Measurements from ENCODE around the gene TCP11L2. TPM values are rescaled to one million over a fixed set of nuclear protein-coding genes. Genes with fewer than 3 reads are reported as not detected.

Gene TCP11L2
- total RNA-seq, 1 donor from 2014 or later = 22.0 TPM

DNA sequence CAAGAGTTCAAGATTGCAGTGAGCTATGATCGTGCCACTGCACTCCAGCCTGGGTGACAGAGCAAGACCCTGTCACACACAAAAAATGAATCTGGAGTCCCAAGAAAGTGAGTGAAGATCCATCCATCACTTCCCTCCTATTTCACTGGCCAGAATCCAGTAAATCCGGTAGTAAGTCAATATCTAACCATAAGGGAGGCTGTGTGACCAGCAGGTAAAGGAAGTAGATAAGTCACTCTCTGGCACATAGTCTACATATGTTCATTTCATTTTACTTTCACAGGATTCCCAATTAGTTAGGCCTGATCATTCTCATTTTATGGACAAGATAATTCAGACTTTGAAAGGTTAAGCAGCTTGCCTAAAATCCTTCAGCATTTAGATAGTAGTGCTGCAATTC, 11.9 kb upstream of the TCP11L2 start:
- H3K79me2 ChIP-seq (ENCODE audit: insufficient read depth, low read length) = no peaks in the 10 kb centered on the region
- H3K36me3 ChIP-seq (ENCODE audit: insufficient read depth, low read length) = no peaks in the 10 kb centered on the region
- H2AFZ ChIP-seq (ENCODE audit: low read depth, low read length) = no peak overlapping the region
- no peaks in the 10 kb centered on the region for H3K36me3 Mint-ChIP-seq (ENCODE audit: low read depth, unreplicated experiment)
- no peak for DNase-seq (ENCODE audit: low read depth)
- no peaks in the 10 kb centered on the region for H4K20me1 ChIP-seq (ENCODE audit: insufficient read depth, low read length)
- H3K27ac Mint-ChIP-seq (ENCODE audit: unreplicated experiment) = no peak overlapping the region
- no peaks in the 10 kb centered on the region for H3K9me3 Mint-ChIP-seq (ENCODE audit: unreplicated experiment)
- H3K27me3 Mint-ChIP-seq (ENCODE audit: low read depth, unreplicated experiment) = no peaks in the 10 kb centered on the region
- no peak overlapping the region for H3K4me3 Mint-ChIP-seq (ENCODE audit: unreplicated experiment)
- no peak overlapping the region for H3K27ac ChIP-seq (ENCODE audit: low read depth, low read length)
- no peak overlapping the region for H3K4me3 ChIP-seq (ENCODE audit: insufficient read depth, low read depth, low read length)
- H3K4me1 ChIP-seq (ENCODE audit: insufficient read depth, low read length) = peaks cover 11% of the 10 kb centered on the region
- H3K9me3 ChIP-seq (ENCODE audit: insufficient read depth, low read depth, low read length) = no peaks in the 10 kb centered on the region
- FAIRE-seq = no peak
- no peak overlapping the region for H3K9ac ChIP-seq (ENCODE audit: low read length)
- H3K4me2 ChIP-seq (ENCODE audit: low read length) = no peak overlapping the region
- no peaks in the 10 kb centered on the region for H3K27me3 ChIP-seq (ENCODE audit: insufficient read depth, low read length)
- TF ChIP-seq, protein P1, sequence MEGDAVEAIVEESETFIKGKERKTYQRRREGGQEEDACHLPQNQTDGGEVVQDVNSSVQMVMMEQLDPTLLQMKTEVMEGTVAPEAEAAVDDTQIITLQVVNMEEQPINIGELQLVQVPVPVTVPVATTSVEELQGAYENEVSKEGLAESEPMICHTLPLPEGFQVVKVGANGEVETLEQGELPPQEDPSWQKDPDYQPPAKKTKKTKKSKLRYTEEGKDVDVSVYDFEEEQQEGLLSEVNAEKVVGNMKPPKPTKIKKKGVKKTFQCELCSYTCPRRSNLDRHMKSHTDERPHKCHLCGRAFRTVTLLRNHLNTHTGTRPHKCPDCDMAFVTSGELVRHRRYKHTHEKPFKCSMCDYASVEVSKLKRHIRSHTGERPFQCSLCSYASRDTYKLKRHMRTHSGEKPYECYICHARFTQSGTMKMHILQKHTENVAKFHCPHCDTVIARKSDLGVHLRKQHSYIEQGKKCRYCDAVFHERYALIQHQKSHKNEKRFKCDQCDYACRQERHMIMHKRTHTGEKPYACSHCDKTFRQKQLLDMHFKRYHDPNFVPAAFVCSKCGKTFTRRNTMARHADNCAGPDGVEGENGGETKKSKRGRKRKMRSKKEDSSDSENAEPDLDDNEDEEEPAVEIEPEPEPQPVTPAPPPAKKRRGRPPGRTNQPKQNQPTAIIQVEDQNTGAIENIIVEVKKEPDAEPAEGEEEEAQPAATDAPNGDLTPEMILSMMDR (IDR thresholded peaks at IDR 0.05; ENCODE audit: insufficient read depth, low read depth, low read length) = no peak
- no peak for TF ChIP-seq EZH2 (IDR thresholded peaks at IDR 0.05; ENCODE audit: insufficient read depth, low read length)
- peaks cover 27% of the 10 kb centered on the region for H3K4me1 Mint-ChIP-seq (ENCODE audit: low read depth, unreplicated experiment)

DNA sequence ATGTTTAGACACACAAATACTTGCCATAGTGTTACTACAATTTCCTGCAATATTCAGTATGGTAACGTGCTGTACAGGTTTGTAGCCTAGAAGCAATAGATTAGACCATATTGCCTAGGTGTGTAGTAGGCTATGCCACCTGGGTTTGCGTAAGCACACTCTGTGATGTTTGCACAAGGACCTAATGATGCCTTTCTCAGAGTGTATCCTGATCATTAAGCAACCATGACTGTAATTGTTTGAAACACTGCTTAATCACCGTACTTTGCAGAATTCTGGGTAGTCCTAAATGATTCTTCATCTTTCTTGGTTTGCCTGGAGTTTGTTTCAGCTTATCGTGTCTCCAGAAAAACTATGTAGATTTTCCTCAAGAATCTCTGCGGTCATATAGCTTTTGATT, 11.2 kb upstream of the TCP11L2 start:
- Histone ChIP-seq H3K79me2 (ENCODE audit: insufficient read depth, low read length) (no peaks in the 10 kb centered on the region), H2AFZ (ENCODE audit: low read depth, low read length) (no peak overlapping the region), H3K36me3 (ENCODE audit: insufficient read depth, low read length) (no peaks in the 10 kb centered on the region), H3K4me1 (ENCODE audit: insufficient read depth, low read length) (peaks cover 16% of the 10 kb centered on the region), H4K20me1 (ENCODE audit: insufficient read depth, low read length) (no peaks in the 10 kb centered on the region), H3K9ac (ENCODE audit: low read length) (no peak overlapping the region), H3K4me3 (ENCODE audit: insufficient read depth, low read depth, low read length) (no peak overlapping the region), H3K4me2 (ENCODE audit: low read length) (no peak overlapping the region), H3K27me3 (ENCODE audit: insufficient read depth, low read length) (no peaks in the 10 kb centered on the region), H3K9me3 (ENCODE audit: insufficient read depth, low read depth, low read length) (no peaks in the 10 kb centered on the region), H3K27ac (ENCODE audit: low read depth, low read length) (no peak overlapping the region)
- Mint-ChIP-seq H3K36me3 (ENCODE audit: low read depth, unreplicated experiment) (no peaks in the 10 kb centered on the region), H3K4me3 (ENCODE audit: unreplicated experiment) (no peak overlapping the region), H3K9me3 (ENCODE audit: unreplicated experiment) (no peaks in the 10 kb centered on the region), H3K4me1 (ENCODE audit: low read depth, unreplicated experiment) (peaks cover 25% of the 10 kb centered on the region), H3K27me3 (ENCODE audit: low read depth, unreplicated experiment) (no peaks in the 10 kb centered on the region), H3K27ac (ENCODE audit: unreplicated experiment) (no peak overlapping the region)
- FAIRE-seq (no peak), DNase-seq (ENCODE audit: low read depth) (no peak)
- TF ChIP-seq, protein P1 (IDR thresholded peaks at IDR 0.05; ENCODE audit: insufficient read depth, low read depth, low read length) = no peak
- TF ChIP-seq EZH2 (IDR thresholded peaks at IDR 0.05; ENCODE audit: insufficient read depth, low read length) = no peak

DNA sequence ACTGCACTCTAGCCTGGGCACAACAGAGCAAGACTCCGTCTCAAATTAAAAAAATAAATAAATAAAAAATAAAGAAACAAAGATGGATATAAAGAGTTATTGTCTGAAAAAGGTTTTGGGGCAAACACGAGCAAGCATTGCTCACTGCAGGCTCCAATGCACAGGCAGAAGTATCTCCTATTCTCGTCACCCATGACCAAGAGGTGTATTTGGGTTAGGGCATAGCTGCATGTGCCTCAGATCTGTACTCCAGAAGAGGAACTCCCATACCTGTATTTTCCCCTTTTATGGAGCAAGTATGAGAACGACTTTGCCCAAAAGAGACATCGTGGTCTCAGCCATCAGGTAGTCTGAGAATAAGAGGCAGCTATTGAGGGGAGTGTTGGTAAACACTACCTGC, 10.2 kb upstream of the TCP11L2 start:
- H4K20me1 ChIP-seq (ENCODE audit: insufficient read depth, low read length) = no peaks in the 10 kb centered on the region
- no peak overlapping the region for H3K27ac ChIP-seq (ENCODE audit: low read depth, low read length)
- Mint-ChIP-seq H3K4me3 (ENCODE audit: unreplicated experiment) (no peak overlapping the region), H3K27ac (ENCODE audit: unreplicated experiment) (no peak overlapping the region), H3K27me3 (ENCODE audit: low read depth, unreplicated experiment) (no peaks in the 10 kb centered on the region), H3K9me3 (ENCODE audit: unreplicated experiment) (no peaks in the 10 kb centered on the region), H3K4me1 (ENCODE audit: low read depth, unreplicated experiment) (peaks cover 25% of the 10 kb centered on the region), H3K36me3 (ENCODE audit: low read depth, unreplicated experiment) (no peaks in the 10 kb centered on the region)
- H3K9me3 ChIP-seq (ENCODE audit: insufficient read depth, low read depth, low read length) = no peaks in the 10 kb centered on the region
- H3K79me2 ChIP-seq (ENCODE audit: insufficient read depth, low read length) = no peaks in the 10 kb centered on the region
- no peaks in the 10 kb centered on the region for H3K36me3 ChIP-seq (ENCODE audit: insufficient read depth, low read length)
- no peak overlapping the region for H3K4me3 ChIP-seq (ENCODE audit: insufficient read depth, low read depth, low read length)
- H3K4me2 ChIP-seq (ENCODE audit: low read length) = no peak overlapping the region
- H2AFZ ChIP-seq (ENCODE audit: low read depth, low read length) = no peak overlapping the region
- no peak overlapping the region for H3K9ac ChIP-seq (ENCODE audit: low read length)
- DNase-seq (ENCODE audit: low read depth) (no peak), FAIRE-seq (no peak)
- H3K27me3 ChIP-seq (ENCODE audit: insufficient read depth, low read length) = no peaks in the 10 kb centered on the region
- H3K4me1 ChIP-seq (ENCODE audit: insufficient read depth, low read length) = peaks cover 20% of the 10 kb centered on the region
- TF ChIP-seq, protein P1 (IDR thresholded peaks at IDR 0.05; ENCODE audit: insufficient read depth, low read depth, low read length) = no peak

Measured in astrocyte (in vitro differentiated cells and primary cell).